ENCODE data around the gene KMT5B.

GRCh38 chr11:68164437-68164836 is 48.7 kb downstream of the KMT5B start:
- no peak for TF ChIP-seq POLR2AphosphoS5 (IDR thresholded peaks at IDR 0.05; ENCODE audit: low read depth, low read length)
- no peak for TF ChIP-seq POLR2A (IDR thresholded peaks at IDR 0.05; ENCODE audit: low read depth, low read length)
- no peak for TF ChIP-seq TAF1 (IDR thresholded peaks at IDR 0.05; ENCODE audit: low read depth, low read length)
- no peak for TF ChIP-seq POU2F2 (IDR thresholded peaks at IDR 0.05; ENCODE audit: low read depth, low read length)
- TF ChIP-seq SPI1 (IDR thresholded peaks at IDR 0.05; ENCODE audit: low read depth, low read length), result no peak
- TF ChIP-seq PAX5 (IDR thresholded peaks at IDR 0.05; ENCODE audit: insufficient read depth, low read length, severe bottlenecking), result no peak
